Neural cell (in vitro differentiated cells): ENCODE results near the gene SPDYE9.
"Not testable (repeated sequence)": the region's sequence is repeated elsewhere in the genome, so short reads cannot be mapped to it uniquely, and the experiment has no call there.

ENCODE experiments used
- EZH2 ChIP-seq: fragments of 200-600, 300-800 bp; shearing (Covaris generic), sonication (generic); IDR thresholded peaks from 2 replicates; pipeline ENCODE4 v1.6.1; 2014; ENCODE audit warnings: antibody characterized with exemption, low read length, borderline replicate concordance, mild to moderate bottlenecking; ENCODE audit not compliant: insufficient read depth, poor library complexity, severe bottlenecking
- TF ChIP-seq, protein P1 (sequence below): fragments of 450-650 bp; IDR thresholded peaks from 2 replicates; pipeline ENCODE4 v1.5.1; 2014; ENCODE audit warnings: antibody characterized with exemption, mild to moderate bottlenecking, moderate library complexity; ENCODE audit not compliant: poor library complexity, severe bottlenecking

DNA sequence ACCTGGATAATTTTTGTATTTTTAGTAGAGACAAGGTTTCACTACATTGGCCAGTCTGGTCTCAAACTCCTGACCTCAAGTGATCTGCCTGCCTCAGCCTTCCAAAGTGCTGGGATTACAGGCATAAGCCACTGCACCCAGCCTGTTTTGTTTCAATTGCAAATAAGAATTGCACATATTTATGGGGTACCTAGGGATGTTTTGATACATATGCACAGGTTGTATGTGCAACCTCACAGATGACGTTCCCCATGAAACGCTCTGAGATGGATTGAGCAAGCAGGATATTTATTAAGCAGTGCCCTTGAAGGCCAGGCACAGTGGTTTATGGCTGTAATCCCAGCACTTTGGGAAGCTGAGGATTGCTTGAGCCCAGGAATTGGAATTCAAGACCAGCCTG is 44.8 kb upstream of the SPDYE9 start:
- TF ChIP-seq EZH2, result not testable (repeated sequence)
- TF ChIP-seq, protein P1, sequence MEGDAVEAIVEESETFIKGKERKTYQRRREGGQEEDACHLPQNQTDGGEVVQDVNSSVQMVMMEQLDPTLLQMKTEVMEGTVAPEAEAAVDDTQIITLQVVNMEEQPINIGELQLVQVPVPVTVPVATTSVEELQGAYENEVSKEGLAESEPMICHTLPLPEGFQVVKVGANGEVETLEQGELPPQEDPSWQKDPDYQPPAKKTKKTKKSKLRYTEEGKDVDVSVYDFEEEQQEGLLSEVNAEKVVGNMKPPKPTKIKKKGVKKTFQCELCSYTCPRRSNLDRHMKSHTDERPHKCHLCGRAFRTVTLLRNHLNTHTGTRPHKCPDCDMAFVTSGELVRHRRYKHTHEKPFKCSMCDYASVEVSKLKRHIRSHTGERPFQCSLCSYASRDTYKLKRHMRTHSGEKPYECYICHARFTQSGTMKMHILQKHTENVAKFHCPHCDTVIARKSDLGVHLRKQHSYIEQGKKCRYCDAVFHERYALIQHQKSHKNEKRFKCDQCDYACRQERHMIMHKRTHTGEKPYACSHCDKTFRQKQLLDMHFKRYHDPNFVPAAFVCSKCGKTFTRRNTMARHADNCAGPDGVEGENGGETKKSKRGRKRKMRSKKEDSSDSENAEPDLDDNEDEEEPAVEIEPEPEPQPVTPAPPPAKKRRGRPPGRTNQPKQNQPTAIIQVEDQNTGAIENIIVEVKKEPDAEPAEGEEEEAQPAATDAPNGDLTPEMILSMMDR, result not testable (repeated sequence)
